Omental fat pad (tissue), 4 donors: ENCODE data around the gene PHF2. TPM values are rescaled to one million over a fixed set of nuclear protein-coding genes. Genes with fewer than 3 reads are reported as not detected.

ENCODE experiments used
- ATAC-seq: fragments of 150-250 bp; one replicate; pipeline ENCODE4 v1.9.1; 2016; ENCODE audit warnings: mild to moderate bottlenecking, moderate library complexity; ENCODE audit not compliant: low FRiP score
- DNase-seq: peaks from one replicate; pipeline ENCODE4 v3.0.0-alpha.2; 2019; ENCODE audit warnings: low spot score
- CTCF ChIP-seq, 3 donors: fragments of 450-650 bp; IDR thresholded peaks; one replicate each; pipeline ENCODE4 v1.5.1; 2016 to 2017; ENCODE audit warnings: antibody characterized with exemption in 3 of 3, mild to moderate bottlenecking in 3 of 3, moderate library complexity in 2 of 3
- total RNA-seq, 4 donors: library from RNA; depleted of rRNA; stranded (reverse); fragments of >200 nt; gene quantifications; one replicate each; pipeline ENCODE4 v1.1.0, GENCODE V29; 2016

PHF2 gene
- total RNA-seq, 4 donors from 2014 or later, result 15.8 to 24.5 (median 20.4) TPM

GRCh38 chr9:93624431-93624834, 48.0 kb downstream of the PHF2 start:
- no peak for DNase-seq
- ATAC-seq, result no peak
- no peak for TF ChIP-seq CTCF (IDR thresholded peaks at IDR 0.05)

GRCh38 chr9:93624977-93625376, 48.6 kb downstream of the PHF2 start:
- TF ChIP-seq CTCF (IDR thresholded peaks at IDR 0.05), result no peak
- no peak for DNase-seq
- no peak for ATAC-seq

GRCh38 chr9:93629920-93630319, 53.5 kb downstream of the PHF2 start:
- no peak for DNase-seq
- no peak for TF ChIP-seq CTCF (IDR thresholded peaks at IDR 0.05)
- no peak for ATAC-seq

DNA sequence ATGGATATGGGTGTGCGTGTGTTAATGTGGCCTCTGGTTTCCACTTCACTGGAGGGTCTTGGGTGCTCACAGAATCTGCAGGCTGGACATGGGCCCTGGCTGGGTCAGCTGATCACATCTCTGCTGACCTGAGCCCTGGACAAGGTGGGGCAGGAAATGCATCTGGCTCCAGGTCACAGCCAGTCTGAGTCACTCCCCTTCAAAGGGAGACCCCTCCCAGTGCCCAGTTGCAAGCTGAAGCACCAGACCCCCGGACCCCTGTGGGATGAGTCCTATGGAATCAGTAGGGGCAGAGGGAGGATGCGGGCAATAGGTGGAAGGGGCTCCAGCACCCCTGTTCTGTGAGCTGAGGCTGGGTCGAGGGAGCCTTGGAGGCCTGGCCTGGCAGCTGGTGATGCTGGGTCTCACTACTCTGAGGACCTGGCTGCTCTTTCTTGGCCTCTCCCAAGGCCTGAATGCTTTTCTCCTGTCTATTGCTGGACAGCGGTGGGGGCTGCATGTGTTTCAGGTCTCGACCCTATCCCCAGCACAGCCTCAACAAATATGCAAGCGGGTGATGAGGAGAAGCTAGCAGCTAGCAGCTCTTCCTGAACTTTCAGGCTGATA, 54.5 kb downstream of the PHF2 start:
- no peak for TF ChIP-seq CTCF (IDR thresholded peaks at IDR 0.05)
- ATAC-seq, result no peak
- DNase-seq, result no peak

- DNase-seq (no peak), ATAC-seq (no peak)
- no peak for TF ChIP-seq CTCF (IDR thresholded peaks at IDR 0.05)
Observed at GRCh38 chr9:93633492-93634221, 57.3 kb downstream of the PHF2 start.

- DNase-seq (no peak), ATAC-seq (no peak)
- no peak for TF ChIP-seq CTCF (IDR thresholded peaks at IDR 0.05)
Observed at GRCh38 chr9:93634311-93635185, 58.2 kb downstream of the PHF2 start.
